HG03575 (cell line): Measurements from ENCODE around the gene TMEM125.

Experiments
- ATAC-seq: cut with Tn5 transposase; IDR thresholded peaks from one replicate; pipeline ENCODE4 v1.9.1; 2021; ENCODE audit not compliant: unreplicated experiment, insufficient number of reproducible peaks, low FRiP score; ENCODE audit errors: extremely low read depth

Gene TMEM125

GRCh38 chr1:43305926-43306687 is 36.3 kb downstream of the TMEM125 start:
- no peak for ATAC-seq

DNA sequence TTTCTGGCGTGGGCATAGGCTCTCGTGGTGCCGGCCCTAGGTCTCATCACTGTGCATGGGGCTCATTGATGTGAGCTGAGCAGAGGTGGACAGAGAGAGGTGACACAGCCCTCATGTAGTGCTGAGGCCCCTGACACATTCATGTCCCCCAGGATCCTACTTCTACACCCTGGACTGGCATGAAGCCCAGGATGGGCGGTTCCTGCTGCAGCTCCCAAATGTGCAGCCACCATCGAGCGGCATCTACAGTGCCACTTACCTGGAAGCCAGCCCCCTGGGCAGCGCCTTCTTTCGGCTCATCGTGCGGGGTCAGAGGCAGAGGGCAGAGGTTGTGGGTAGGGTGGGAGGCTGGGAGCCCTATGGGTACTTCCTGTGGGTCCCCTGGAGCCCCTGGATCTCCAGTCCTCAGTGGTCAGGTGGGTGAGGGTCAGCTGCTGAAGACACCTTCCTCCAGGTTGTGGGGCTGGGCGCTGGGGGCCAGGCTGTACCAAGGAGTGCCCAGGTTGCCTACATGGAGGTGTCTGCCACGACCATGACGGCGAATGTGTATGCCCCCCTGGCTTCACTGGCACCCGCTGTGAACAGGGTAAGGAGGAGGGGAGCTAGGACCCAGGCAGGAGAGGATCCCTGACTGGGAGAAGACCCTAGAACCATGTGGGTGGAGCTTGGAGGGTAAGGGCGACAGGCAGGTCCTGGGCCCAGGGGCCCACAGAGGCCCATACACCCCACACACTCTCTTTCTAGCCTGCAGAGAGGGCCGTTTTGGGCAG is 37.1 kb downstream of the TMEM125 start:
- no peak for ATAC-seq

DNA sequence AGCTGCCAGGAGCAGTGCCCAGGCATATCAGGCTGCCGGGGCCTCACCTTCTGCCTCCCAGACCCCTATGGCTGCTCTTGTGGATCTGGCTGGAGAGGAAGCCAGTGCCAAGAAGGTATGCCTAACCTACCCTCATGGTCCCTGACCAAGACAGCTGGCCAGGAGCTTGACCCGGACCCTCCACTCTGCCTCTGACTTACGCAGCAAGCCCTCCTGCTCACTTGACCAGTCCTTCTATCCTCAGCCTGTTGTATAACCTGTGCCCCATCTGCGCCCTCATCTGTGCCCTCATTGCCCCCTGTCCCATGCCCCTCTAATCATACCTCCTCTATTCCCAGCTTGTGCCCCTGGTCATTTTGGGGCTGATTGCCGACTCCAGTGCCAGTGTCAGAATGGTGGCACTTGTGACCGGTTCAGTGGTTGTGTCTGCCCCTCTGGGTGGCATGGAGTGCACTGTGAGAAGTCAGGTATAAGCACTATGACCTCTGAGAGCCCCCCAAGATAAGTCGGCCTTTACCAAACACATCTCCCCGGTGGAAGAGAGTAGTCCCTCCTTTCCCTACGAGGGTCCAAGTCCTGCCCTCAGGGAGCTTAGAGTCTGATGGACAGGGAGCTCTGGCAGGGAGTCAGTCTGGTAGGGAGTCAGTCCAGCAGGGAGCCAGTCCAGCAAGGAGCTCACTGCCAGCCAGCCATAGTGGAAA is 37.8 kb downstream of the TMEM125 start:
- no peak for ATAC-seq

DNA sequence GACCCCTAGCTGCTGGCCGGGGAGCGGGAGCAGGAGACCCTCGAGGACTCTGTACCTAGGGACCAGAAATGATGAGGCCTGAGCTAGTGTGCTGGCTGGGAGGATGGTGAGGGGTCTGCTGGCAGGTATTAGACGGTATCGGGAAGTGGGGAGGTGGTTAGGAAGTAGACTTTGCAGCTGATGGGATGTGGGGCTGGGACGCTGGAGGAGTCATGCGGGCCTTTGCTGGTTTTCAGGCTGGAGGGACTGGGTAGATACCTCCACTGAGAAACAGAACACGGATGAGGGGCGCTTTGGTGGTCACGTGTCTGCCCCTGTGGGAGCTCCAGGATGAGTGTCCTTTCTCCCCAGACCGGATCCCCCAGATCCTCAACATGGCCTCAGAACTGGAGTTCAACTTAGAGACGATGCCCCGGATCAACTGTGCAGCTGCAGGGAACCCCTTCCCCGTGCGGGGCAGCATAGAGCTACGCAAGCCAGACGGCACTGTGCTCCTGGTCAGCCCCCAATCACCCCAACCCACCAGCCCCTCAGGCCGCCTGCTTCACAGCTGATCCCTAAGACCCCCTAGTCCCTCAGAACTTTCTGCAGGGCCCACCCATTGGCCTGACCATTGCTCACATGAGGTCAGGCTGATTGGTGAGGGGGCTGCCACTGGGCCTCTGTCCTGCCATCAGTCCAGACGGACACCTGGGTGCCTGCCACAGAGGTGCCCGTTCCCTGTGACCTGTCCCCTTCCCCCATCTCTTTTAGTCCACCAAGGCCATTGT is 39.0 kb downstream of the TMEM125 start:
- no peak for ATAC-seq

DNA sequence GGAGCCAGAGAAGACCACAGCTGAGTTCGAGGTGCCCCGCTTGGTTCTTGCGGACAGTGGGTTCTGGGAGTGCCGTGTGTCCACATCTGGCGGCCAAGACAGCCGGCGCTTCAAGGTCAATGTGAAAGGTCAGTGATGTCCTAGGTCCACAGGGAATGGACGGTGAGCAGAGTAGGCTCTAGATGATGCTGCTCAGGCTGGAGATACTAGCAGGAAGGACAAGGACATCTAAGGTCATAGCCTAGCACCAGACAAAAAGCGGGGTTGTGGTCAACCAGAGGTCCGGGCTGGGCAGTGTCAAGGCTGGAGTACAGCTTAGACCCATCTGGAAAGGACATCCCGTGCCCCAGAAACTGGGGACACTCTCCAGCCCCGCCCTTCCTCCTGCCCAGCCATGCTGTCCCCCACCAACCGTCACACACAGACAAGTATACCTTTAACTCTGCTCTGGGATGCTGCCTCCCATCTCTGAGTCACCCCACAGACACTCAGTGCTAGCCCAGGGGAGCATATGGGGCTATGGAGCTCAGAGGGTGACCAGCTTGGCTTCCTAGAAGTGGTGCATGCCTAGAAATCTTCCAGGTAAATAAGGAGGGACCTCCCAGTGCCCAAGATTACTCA is 39.7 kb downstream of the TMEM125 start:
- ATAC-seq: no peak

DNA sequence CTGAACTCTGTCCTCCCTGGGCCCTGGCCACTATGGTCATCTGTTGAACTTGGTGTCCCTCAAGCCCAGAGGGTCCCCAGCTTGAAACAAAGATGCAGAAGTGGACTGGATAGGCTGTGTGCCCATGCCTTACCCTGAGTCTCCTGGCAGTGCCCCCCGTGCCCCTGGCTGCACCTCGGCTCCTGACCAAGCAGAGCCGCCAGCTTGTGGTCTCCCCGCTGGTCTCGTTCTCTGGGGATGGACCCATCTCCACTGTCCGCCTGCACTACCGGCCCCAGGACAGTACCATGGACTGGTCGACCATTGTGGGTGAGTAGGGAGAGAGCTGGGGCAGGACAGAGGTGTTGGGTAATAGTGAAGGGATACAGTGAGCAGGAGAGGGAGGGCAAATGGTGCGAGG is 41.7 kb downstream of the TMEM125 start:
- ATAC-seq: no peak

- no peak for ATAC-seq
These were observed 42.4 kb downstream of the TMEM125 start for GRCh38 chr1:43312212-43312623.

DNA sequence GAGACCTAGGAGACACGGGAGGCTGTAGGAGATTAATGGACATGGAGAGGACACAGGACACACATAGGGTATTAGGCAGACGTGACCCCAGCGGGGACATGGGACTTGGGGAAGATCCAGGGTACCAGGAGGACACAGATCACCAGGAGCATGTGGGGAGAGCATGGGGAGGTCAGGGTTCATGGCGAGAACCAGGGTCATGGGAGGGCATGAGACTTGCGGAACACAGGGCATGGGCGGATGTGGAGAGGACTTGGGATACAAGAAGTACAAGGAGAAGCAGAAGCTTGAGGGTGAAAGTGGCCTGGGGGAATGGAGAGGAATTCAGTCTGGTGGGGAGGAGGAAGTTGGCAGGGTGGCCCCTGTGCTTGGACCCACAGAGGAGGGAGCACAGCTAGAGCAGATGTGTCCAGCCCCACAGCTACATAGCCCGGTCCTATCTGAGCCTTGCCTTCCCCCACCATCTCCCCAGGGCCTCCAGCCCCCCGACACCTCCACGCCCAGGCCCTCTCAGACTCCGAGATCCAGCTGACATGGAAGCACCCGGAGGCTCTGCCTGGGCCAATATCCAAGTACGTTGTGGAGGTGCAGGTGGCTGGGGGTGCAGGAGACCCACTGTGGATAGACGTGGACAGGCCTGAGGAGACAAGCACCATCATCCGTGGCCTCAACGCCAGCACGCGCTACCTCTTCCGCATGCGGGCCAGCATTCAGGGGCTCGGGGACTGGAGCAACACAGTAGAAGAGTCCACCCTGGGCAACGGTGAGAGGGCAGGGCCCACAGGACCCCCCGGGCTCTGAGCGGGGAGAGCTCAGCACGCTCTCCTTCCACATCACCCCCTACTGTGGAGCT is 43.1 kb downstream of the TMEM125 start:
- ATAC-seq: no peak

DNA sequence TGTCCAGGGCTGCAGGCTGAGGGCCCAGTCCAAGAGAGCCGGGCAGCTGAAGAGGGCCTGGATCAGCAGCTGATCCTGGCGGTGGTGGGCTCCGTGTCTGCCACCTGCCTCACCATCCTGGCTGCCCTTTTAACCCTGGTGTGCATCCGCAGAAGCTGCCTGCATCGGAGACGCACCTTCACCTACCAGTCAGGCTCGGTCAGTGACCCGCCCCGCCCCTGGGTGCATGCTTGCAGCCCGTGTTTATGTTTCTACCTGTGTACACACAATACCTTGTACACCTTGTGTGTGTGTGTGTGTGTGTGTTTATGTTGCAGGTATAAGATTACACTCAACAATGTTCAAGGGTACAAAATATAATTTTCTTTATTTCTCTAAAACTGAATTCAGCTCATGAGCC is 44.0 kb downstream of the TMEM125 start:
- no peak for ATAC-seq

DNA sequence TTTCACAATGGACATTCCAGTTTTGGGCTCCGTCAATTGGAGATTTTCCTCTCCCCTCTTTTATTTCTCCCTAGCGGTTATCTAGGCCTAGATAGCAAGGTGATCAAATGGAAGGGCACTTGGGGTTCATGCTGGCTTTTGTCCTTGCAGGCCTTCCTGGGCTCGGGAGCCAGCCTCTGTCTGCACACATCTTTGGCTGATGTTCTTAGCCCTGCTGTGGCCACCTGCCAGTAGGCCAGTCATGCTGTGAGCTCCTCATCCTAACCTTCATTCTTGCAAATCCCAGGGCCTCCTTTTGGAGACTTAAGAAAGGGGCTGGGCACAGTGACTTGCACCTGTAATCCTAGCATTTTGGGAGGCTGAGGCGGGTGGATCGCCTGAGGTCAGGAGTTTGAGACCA is 44.5 kb downstream of the TMEM125 start:
- no peak for ATAC-seq

GRCh38 chr1:43315481-43315880 is 45.7 kb downstream of the TMEM125 start:
- no peak for ATAC-seq

- no peak for ATAC-seq
These were observed 46.4 kb downstream of the TMEM125 start for GRCh38 chr1:43315963-43316737.

GRCh38 chr1:43316738-43317520 is 47.1 kb downstream of the TMEM125 start:
- ATAC-seq: no peak

DNA sequence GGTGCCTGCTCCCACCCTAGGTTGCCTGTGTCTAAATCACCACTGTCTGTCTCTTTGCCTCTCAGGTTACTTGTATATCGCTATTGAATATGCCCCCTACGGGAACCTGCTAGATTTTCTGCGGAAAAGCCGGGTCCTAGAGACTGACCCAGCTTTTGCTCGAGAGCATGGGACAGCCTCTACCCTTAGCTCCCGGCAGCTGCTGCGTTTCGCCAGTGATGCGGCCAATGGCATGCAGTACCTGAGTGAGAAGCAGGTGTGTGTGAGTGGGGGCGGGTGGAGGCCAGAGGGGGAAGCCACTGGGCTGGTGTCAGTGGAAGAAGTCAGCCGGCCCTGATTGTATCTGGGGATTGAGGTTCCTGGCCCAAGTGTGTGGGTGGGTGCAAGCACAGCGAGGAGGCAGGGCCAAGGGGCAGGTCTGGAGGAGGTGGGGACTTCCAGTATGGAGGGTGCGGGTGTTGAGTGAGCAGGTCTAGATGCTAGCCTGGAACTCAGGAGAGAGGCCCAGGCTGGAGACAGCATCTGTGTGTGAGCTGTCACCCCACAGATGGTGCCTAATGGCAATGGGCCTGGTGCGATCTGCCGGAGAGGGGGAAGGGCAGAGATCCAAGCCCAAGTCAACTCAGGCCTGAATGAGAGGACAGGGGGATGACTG is 48.2 kb downstream of the TMEM125 start:
- no peak for ATAC-seq

GRCh38 chr1:43318831-43319230 is 49.0 kb downstream of the TMEM125 start:
- no peak for ATAC-seq

- no peak for ATAC-seq
These were observed 49.5 kb downstream of the TMEM125 start for GRCh38 chr1:43319288-43319687.
